Nucleus accumbens (tissue), 56 donors: ENCODE results near the gene TBC1D1.
A peak's percentile ranks its signal among the peaks of the same experiment; 100 is the strongest.

Experiments used
- DNase-seq, 56 donors: peaks; one replicate each; lab custom pipeline; 2025; lab: John Stamatoyannopoulos, UW

TBC1D1 gene

DNA sequence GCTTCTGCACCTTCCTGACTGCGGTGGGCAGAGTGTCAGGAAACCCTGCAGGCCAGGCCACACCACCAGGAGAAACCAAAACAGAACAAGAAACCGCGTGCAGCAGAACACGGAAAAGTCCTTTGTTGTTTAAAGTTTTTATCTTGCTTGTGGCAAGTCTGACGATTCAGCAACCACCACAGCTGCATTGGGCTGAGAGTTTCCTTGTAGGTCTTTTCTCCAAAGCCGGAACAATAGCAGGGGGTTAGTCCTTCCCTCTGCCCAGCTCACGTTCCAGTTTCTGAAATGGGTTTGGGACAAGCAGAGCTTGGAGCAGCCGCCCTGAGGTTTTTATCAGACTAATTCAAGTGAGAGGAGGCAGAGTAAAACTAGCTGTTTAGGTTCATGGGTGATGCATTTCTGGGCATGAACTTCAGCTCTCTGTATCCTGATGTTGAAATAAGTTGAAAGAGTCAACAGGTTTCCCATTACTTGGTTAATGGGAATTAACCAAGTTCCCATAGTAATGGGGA is 286.2 kb downstream of the TBC1D1 start:
- DNase-seq: peak in 3 of 56 donors; percentile 9 to 20 (median 16)

DNA sequence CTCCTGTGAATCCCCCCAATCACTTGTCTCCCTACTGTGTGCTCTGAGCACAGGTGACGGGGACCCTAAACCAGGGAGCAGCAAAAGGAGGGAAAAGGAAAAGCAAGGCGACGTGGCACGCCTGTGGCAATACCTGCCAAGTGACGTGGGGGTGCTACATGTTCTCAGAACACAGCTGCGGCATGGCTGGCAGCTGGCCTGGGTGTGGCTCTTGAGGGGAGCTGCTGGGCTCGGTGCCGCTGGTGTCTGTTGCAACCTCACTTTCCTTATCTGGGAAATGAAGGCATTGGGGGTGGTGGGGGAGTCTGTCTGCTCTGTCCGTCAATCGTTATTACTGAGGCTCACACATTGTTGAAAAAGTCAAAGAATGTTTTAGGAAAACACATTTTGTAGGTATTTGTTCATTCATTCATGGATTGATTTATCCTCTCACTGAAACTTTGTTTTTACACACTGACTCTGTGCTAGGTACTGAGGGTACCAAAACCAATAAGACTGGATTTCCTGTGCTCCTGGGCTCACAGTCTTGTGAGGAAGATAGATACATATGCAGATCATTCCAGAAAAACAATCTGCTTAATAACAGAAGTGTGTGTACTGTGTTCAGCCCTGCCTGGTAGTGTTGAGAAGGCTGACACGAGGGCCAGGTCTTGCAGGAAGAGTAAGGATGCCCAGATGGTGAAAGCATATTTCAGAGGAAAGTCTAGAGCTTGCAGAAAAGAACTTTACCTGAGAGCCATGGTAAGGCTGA is 286.9 kb downstream of the TBC1D1 start:
- no peak for DNase-seq

DNA sequence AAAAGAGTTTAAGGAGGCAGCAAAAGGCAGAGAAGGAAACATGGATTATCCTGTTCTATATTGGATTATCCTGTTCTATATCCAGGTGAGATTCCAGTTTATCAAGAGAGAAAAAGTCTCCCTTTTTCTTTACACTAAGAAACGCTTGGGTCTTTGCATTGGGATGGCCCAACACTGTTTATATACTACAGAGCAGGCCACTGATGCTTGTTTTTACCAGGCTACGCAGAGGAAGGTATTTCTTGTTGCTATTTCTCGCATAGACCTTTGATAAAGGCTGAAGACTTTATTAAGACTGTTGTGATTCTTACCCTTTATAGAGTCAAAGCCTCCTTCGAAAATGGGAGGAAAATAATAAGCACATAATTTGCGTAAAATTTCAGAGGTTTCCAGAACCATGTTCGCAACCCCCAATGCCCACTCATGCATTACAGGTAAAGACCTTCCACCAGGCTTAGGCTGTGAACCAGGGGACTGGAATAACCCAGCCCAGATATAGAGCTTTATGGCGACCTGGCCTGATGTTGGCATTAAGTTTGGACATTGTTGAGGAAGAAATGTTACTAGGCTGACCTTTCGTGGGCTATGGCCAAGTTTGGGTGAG is 287.6 kb downstream of the TBC1D1 start:
- no peak for DNase-seq

DNA sequence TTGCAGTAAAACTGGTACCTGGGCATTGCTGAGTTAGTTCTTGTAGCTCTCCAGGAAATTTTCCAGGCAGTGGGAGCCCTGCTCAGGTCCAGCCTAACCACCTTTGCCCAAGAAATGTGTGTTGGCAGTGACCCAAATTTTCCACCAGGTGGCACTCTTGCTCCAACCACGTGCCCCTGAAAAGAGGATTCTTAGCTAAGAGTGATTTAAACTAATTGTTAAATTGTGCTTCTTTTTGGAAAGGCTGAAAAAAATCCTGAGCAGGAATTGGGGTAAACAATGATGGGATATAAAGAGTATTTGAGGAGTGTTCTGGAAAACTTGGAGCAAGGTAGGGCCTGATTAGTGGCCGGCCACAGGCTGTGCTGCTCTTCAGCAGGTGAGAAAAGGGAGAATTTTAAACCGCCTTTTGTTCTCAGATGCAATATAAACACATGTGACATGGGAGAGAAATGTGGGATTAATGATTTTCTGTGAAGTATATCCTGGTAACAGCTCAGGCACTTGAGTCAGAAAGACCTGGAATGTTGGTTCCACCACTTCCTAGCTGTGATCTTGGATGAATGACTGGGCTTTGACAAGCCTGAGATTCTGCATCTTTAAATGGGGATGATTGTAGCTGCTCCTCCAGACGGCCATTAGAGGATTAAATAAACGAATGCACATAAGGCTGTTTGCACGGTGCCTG is 288.9 kb downstream of the TBC1D1 start:
- DNase-seq: peak in 51 of 56 donors; percentile 10 to 90 (median 56)

DNA sequence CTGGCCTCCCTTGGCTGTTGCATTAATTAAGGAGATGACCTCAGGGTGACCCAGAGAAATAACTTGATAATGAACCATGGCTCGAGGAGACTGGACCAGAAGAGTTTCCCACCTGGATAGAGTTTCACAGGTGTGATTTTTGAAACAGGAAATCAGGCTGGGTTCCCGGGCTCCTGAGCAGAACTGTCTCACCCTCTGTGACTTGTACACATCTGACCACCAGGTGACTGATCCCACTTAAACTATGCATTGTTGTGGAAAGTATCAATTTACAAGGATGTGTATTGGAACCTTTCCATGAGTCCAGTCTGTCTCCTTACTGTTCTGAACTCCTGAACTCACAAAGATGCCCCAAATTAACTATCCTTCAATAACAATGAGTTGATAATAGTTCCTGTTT is 289.6 kb downstream of the TBC1D1 start:
- no peak for DNase-seq

DNA sequence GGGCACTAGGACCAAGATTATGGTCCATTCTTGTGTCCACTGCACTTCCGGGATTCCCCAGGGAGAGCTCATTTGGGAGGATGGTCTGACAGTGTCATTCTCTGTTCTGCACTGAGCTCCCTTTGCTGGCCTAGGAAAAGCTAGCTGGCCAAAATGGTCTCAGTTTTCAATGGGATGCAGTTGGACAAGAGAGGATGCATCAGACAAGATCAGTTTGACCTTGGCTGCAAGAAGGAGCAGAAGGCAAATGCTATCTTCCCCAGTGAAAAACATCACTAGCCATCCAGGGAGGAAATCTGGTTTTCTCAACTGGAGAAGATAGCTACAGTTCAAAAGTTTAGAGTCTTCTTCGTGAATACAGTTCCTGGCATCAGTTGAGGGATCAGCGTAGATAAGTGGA is 290.4 kb downstream of the TBC1D1 start:
- no peak for DNase-seq

DNA sequence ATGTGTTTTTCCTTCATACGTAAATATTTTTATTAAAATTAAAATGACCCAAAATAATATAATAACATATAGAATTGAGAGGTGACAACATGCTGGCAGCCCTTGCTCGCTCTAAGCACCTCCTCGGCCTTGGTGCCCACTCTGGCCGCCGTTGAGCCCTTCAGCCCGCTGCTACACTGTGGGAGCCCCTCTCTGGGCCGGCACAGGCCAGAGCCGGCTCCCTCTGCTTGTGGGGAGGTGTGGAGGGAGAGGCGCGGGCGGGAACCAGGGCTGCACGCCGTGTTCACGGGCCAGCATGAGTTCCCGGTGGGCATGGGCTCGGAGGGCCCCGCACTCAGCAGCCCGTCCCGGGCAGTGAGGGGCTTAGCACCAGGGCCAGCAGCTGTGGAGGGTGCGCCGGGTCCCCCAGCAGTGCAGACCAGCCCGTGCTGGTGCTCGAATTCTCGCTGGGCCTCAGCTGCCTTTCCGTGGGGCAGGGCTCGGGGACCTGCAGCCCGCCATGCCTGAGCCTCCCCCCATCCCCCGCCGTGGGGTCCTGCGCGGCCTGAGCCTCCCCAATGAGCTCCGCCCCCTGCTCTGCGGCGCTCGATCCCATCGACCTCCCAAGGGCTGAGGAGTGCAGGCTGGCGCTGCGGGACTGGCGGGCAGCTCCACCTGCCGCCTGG is 291.6 kb downstream of the TBC1D1 start:
- no peak for DNase-seq

DNA sequence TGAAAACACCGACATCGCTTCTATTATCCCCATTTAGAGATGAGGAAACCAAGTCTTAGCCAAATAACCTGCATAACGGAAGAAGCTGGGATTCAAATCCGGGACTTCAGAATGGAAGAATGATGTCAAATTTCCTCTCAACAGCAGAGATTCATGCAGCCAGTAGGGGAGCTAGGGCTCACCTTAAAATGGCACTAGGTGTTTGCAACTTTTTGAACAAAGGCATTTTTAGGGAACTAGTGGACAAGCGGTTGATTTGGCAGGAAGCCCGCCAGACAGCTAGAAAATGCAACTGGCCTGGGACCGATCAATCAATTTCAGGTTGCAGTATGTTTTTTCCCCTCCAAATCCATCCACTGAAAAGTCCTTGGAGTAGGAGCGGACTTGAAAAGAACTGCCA is 293.5 kb downstream of the TBC1D1 start:
- DNase-seq: no peak

DNA sequence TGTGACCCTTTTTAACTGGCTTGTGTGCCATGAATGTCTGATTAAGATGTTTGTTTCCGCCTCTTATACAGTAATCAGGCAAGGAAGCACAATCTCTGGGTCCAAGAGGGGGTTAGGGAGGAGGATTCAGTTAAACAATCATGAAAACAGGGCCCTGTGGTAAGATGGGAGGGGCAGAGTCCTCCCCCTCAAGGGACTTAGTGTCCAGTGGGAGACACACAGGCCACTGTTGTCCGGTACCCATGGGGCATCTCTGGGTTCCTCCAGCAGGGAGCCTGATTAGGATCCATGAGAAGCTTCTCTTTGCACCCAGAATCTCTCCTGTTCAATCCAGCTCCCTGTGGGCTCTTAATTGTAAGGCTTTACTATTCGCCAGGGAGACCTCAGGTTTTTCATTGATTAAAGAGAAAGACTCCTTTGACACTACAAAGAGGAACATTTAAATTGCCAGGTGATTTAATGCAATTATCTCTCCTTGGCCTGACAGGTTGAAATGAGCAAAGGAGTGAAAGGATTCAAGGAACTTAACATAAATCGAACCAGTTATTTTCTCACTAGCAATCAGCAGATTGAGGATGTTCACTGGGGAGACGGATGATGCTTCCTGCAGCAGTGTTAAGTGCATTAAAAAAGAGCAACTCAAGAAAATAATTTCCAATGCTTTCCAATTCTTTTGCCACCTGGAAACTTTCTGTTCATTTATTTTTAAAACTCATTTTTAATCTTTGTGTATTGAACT is 294.7 kb downstream of the TBC1D1 start:
- DNase-seq: peak in 20 of 56 donors; percentile 8 to 59 (median 28)

DNA sequence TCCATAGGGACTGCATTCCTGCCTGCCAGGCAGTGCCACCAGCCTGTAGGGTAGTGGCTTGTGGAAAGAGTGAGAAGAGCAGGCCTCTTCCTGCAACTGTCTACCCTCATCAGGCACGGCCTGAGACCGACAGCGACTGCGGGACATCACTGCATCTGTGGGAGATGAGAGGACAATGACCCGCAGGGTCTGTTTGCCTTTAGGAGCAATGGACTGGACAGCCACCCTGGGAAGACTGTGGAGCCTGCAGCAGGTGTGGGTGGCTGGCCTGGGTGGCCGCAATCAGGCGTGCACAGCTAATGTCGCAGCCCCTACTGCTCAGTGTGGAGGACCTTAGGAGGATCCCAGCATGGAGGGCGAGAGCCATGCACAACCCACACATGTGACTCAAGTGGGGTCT is 297.3 kb downstream of the TBC1D1 start:
- DNase-seq: no peak

DNA sequence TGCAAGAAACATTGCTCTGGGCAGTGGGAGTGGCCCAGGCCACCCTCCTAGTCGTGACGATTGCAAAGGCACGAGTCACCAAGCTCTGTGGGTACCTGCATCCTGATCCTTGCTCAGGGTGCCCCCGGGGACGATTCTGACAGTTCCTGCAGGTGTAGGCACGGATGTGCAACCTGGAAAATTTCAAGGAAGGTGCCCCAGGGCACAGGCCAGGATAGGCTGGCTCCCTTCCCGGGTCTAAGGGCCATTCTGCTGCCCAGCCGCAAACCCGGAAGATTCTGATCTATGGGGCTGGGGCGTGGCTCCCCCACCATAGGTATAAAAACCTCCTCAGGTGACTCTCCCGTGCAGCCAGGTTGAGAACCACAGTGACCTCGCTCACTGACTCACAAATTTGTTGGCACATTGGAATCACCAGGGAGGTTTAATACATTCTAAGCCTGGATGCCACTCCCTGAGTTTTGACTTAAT is 297.8 kb downstream of the TBC1D1 start:
- no peak for DNase-seq
